Ovary (tissue), 9 donors: ENCODE results near the gene OR11G2. TPM values are rescaled to one million over a fixed set of nuclear protein-coding genes. Genes with fewer than 3 reads are reported as not detected.
"Not testable (repeated sequence)": the region's sequence is repeated elsewhere in the genome, so short reads cannot be mapped to it uniquely, and the experiment has no call there.

Experiments used
- DNase-seq, 5 donors: peaks; one replicate each; pipeline ENCODE4 v3.0.0-alpha.2; 2019 to 2020
- H3K27ac ChIP-seq, 2 donors: fragments of 200-600 bp; one replicate each; pipeline versions ENCODE4 v1.5.1 to v1.8.0; 2019 to 2022
- H3K27me3 ChIP-seq: fragments of 200-600 bp; one replicate; pipeline ENCODE4 v1.8.0; 2022
- H3K36me3 ChIP-seq: fragments of 200-600 bp; sonication (generic); one replicate; pipeline ENCODE4 v1.5.1; 2019
- H3K4me1 ChIP-seq: one replicate; pipeline ENCODE4 v1.8.1; 2013; ENCODE audit warnings: mild to moderate bottlenecking, moderate library complexity; ENCODE audit not compliant: insufficient read depth
- H3K4me3 ChIP-seq: fragments of 200-600 bp; sonication (generic); one replicate; pipeline ENCODE4 v1.5.1; 2017
- H3K9me3 ChIP-seq, 2 donors: fragments of 200-600 bp in 1 of 2; sonication (generic) in 1 of 2; one replicate each; pipeline versions ENCODE4 v1.5.1 to v1.8.1; 2013 to 2019; ENCODE audit warnings: mild to moderate bottlenecking in 1 of 2, moderate library complexity in 1 of 2
- EP300 ChIP-seq: sonication (generic); formaldehyde crosslinking; IDR thresholded peaks from one replicate; pipeline ENCODE4 v1.6.1; 2017; ENCODE audit warnings: antibody characterized with exemption
- POLR2A ChIP-seq: fragments of 450-650 bp; IDR thresholded peaks from one replicate; pipeline ENCODE4 v1.6.1; 2017; ENCODE audit warnings: antibody characterized with exemption, mild to moderate bottlenecking, moderate library complexity
- WGBS, 3 donors: extraction: QIAGEN DNeasy Blood & Tissue Kit in 1 of 3; methylation state at CpG; one replicate each; pipeline versions ENCODE4 v1.1.5 to v1.1.7; 2013 to 2017; 5-methylcytosine and 5-hydroxymethylcytosine counted together
- intact Hi-C, 4 donors: fragments of 100-400 bp; cut with DNase I; formaldehyde crosslinking; loops; one replicate each; pipeline versions ENCODE4 v1.11.0 to v1.15.1; 2022 to 2023
- polyA plus RNA-seq, 2 donors: library from polyadenylated mRNA; stranded (reverse); fragments of 200-250 nt in 1 of 2; fragments of 350-450 nt in 1 of 2; fragmentation: Illumina TruSeq in 1 of 2; extraction: RNeasy Lipid Tissue Mini Kit (QIAGEN cat#74804) in 1 of 2; gene quantifications; one replicate each; pipeline ENCODE4 v1.2.3, GENCODE V29; 2013 to 2014
- total RNA-seq, 7 donors: library from RNA; depleted of rRNA in 2 of 7; stranded (reverse); fragments of >200 nt in 2 of 7; fragmentation: NEBNext Ultra II Directional in 3 of 7; extraction: Animal tissue kit (Norgen Biotek cat#: 25700) in 3 of 7; gene quantifications; one replicate each; pipeline versions ENCODE4 v1.1.0 to v1.2.4, GENCODE V29; 2016 to 2023
- TF ChIP-seq, protein P1 (sequence below), 3 donors: fragments of 450-650 bp in 2 of 3; fragments of 200-600 bp in 1 of 3; IDR thresholded peaks; one replicate each; pipeline versions ENCODE4 v1.5.1 to v1.8.0; 2016 to 2022; ENCODE audit warnings: antibody characterized with exemption in 3 of 3, mild to moderate bottlenecking in 1 of 3
- donor health status: DM: no; HTN: no; CAD: no; lungs with moderate emphysema.
- donor health status: DM: no; HTN: no; CAD: no.
- donor health status: Bipolar disorder and iron deficiency.
- donor health status: DM: yes; HTN: yes; CAD: no.
- donor health status: DM: no; HTN: no; CAD: no.
- donor health status: DM: yes; HTN: yes; CAD: no.

OR11G2 gene
- total and polyA plus RNA-seq, 9 donors = not detected

GRCh38 chr14:20179880-20180279 lies 10.8 kb upstream of the OR11G2 start:
- Histone ChIP-seq H3K4me3 (no peak overlapping the region), H3K4me1 (no peaks in the 10 kb centered on the region), H3K27me3 (no peaks in the 10 kb centered on the region), H3K36me3 (no peaks in the 10 kb centered on the region), H3K27ac (no peak overlapping the region), H3K9me3 (no peaks in the 10 kb centered on the region)
- no peak for TF ChIP-seq EP300
- TF ChIP-seq, protein P1, sequence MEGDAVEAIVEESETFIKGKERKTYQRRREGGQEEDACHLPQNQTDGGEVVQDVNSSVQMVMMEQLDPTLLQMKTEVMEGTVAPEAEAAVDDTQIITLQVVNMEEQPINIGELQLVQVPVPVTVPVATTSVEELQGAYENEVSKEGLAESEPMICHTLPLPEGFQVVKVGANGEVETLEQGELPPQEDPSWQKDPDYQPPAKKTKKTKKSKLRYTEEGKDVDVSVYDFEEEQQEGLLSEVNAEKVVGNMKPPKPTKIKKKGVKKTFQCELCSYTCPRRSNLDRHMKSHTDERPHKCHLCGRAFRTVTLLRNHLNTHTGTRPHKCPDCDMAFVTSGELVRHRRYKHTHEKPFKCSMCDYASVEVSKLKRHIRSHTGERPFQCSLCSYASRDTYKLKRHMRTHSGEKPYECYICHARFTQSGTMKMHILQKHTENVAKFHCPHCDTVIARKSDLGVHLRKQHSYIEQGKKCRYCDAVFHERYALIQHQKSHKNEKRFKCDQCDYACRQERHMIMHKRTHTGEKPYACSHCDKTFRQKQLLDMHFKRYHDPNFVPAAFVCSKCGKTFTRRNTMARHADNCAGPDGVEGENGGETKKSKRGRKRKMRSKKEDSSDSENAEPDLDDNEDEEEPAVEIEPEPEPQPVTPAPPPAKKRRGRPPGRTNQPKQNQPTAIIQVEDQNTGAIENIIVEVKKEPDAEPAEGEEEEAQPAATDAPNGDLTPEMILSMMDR (IDR thresholded peaks at IDR 0.05) = no peak
- TF ChIP-seq POLR2A = no peak
- intact Hi-C loops = no loop called here
- 64 to 75% (median 69%) methylated on average over 2 of the region's 2 CpGs for WGBS, 3 donors
- DNase-seq = no peak

- DNase-seq = no peak
- WGBS, 3 donors = 45 to 57% (median 51%) methylated on average over 2 of the region's 2 CpGs
Measured at GRCh38 chr14:20180486-20180885, 10.2 kb upstream of the OR11G2 start.

DNA sequence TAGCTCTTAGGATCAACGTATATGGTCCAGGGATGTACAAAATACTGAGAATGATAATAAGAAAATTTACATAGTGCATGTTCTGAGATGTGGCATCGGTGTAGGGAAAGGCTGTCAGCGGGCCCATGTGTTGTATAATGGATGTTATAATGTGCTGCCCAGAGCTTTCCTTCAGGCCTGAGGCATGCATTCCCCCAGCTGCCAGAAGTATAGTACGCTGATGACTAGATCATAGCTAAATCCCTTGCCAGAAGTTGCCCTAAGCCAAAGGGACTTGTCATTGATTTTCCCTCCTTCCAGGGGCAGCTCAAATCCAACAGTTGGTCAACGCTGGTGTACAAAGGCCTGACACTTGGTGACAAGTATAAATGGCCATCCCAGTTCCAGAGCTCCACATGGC lies 6.5 kb upstream of the OR11G2 start:
- TF ChIP-seq, protein P1 (IDR thresholded peaks at IDR 0.05) = no peak
- TF ChIP-seq EP300 (no peak), POLR2A (no peak)
- no peaks in the 10 kb centered on the region for H3K27me3 ChIP-seq
- intact Hi-C loops = no loop called here
- no peak for DNase-seq
- H3K4me3 ChIP-seq = no peak overlapping the region
- H3K4me1 ChIP-seq = no peaks in the 10 kb centered on the region
- H3K9me3 ChIP-seq = no peaks in the 10 kb centered on the region
- no peaks in the 10 kb centered on the region for H3K36me3 ChIP-seq
- WGBS, 3 donors = 42 to 58% (median 56%) methylated on average over 5 of the region's 5 CpGs
- no peak overlapping the region for H3K27ac ChIP-seq

More at GRCh38 chr14:20180486-20180885, 10.2 kb upstream of the OR11G2 start:
- Histone ChIP-seq H3K4me3 (no peak overlapping the region), H3K4me1 (no peaks in the 10 kb centered on the region), H3K27ac (no peak overlapping the region), H3K36me3 (no peaks in the 10 kb centered on the region), H3K9me3 (no peaks in the 10 kb centered on the region), H3K27me3 (no peaks in the 10 kb centered on the region)
- TF ChIP-seq POLR2A = no peak
- intact Hi-C loops = no loop called here

- no peak for TF ChIP-seq POLR2A
- TF ChIP-seq, protein P1 (IDR thresholded peaks at IDR 0.05) = no peak
- no peak for TF ChIP-seq EP300
- no peak overlapping the region for H3K4me3 ChIP-seq
- no peak for DNase-seq
- H3K27ac ChIP-seq = no peak overlapping the region
- WGBS, 3 donors = 68 to 80% (median 69%) methylated on average over 3 of the region's 3 CpGs
- intact Hi-C loops = no loop called here
- no peaks in the 10 kb centered on the region for H3K27me3 ChIP-seq
- H3K36me3 ChIP-seq = no peaks in the 10 kb centered on the region
- no peaks in the 10 kb centered on the region for H3K4me1 ChIP-seq
- no peaks in the 10 kb centered on the region for H3K9me3 ChIP-seq
Measured at GRCh38 chr14:20191396-20191795, 700 bp downstream of the OR11G2 start.

- no peaks in the 10 kb centered on the region for H3K27me3 ChIP-seq
- no peak overlapping the region for H3K27ac ChIP-seq
- intact Hi-C loops = no loop called here
- DNase-seq = no peak
- H3K4me3 ChIP-seq = no peak overlapping the region
- no peaks in the 10 kb centered on the region for H3K9me3 ChIP-seq
- no peaks in the 10 kb centered on the region for H3K4me1 ChIP-seq
- H3K36me3 ChIP-seq = no peaks in the 10 kb centered on the region
- TF ChIP-seq, protein P1 (IDR thresholded peaks at IDR 0.05) = no peak
- TF ChIP-seq POLR2A = no peak
- TF ChIP-seq EP300 = no peak
Measured at GRCh38 chr14:20194101-20194500, 3.4 kb downstream of the OR11G2 start.

- H3K36me3 ChIP-seq, H3K9me3 ChIP-seq, DNase-seq, intact Hi-C loops, H3K4me1 ChIP-seq, H3K4me3 ChIP-seq, H3K27me3 ChIP-seq, H3K27ac ChIP-seq: not testable (repeated sequence)
- 60 to 67% (median 63%) methylated on average over 6 of the region's 6 CpGs for WGBS, 3 donors
Measured at GRCh38 chr14:20195170-20195569, 4.5 kb downstream of the OR11G2 start.
